SU-DHL-6 (cell line): ENCODE data around the gene UNC5A.

Source experiments
- H2AFZ ChIP-seq: fragments of 200-600 bp; sonication (generic); 2 replicates; pipeline ENCODE4 v1.6.1; 2014; ENCODE audit warnings: low read depth, mild to moderate bottlenecking, moderate library complexity, mixed read lengths, antibody characterized with exemption, low read length; ENCODE audit not compliant: severe bottlenecking
- H3F3A ChIP-seq: fragments of 200-600 bp; shearing (Covaris generic); 2 replicates; pipeline ENCODE4 v1.6.0; 2016; ENCODE audit warnings: antibody characterized with exemption, mild to moderate bottlenecking; ENCODE audit not compliant: insufficient read depth
- H3K27ac ChIP-seq: fragments of 200-600 bp; sonication (generic); 2 replicates; pipeline ENCODE4 v1.5.1; 2016; ENCODE audit warnings: low read depth, mild to moderate bottlenecking, low read length, moderate library complexity, mixed read lengths
- H3K27me3 ChIP-seq: fragments of 200-600 bp; sonication (generic), shearing (Covaris generic); 2 replicates; pipeline ENCODE4 v1.6.0; 2014; ENCODE audit warnings: mild to moderate bottlenecking, low read length
- H3K36me3 ChIP-seq: fragments of 200-600 bp; sonication (generic); 2 replicates; pipeline ENCODE4 v1.6.1; 2014; ENCODE audit warnings: mild to moderate bottlenecking, low read length, mixed read lengths
- H3K4me2 ChIP-seq: fragments of 300-600, 200-600 bp; shearing (Covaris generic), sonication (generic); 2 replicates; pipeline ENCODE4 v1.6.0; 2014; ENCODE audit warnings: low read length, low read depth, mild to moderate bottlenecking; ENCODE audit not compliant: poor library complexity, severe bottlenecking
- H3K4me3 ChIP-seq: fragments of 200-600 bp; sonication (generic); 2 replicates; pipeline ENCODE4 v1.5.1; 2014; ENCODE audit warnings: antibody characterized with exemption, low read length, mild to moderate bottlenecking, mixed read lengths; ENCODE audit not compliant: insufficient read depth, poor library complexity, severe bottlenecking
- H3K79me2 ChIP-seq: fragments of 200-600 bp; sonication (generic); 2 replicates; pipeline ENCODE4 v1.6.1; 2014; ENCODE audit warnings: mild to moderate bottlenecking, low read length, moderate library complexity; ENCODE audit not compliant: insufficient read depth
- H3K9ac ChIP-seq: fragments of 200-600 bp; sonication (generic); 2 replicates; pipeline ENCODE4 v1.7.0; 2014; ENCODE audit warnings: mild to moderate bottlenecking, low read length
- H3K9me2 ChIP-seq: fragments of 200-600 bp; sonication (generic); replicated peaks from 2 replicates; pipeline ENCODE4 v1.6.1; 2014; ENCODE audit warnings: low read length; ENCODE audit not compliant: insufficient read depth
- H3K9me3 ChIP-seq: fragments of 200-600 bp; sonication (generic); 2 replicates; pipeline ENCODE4 v1.6.1; 2014; ENCODE audit warnings: low read length, mixed read lengths; ENCODE audit not compliant: insufficient read depth
- H4K20me1 ChIP-seq: fragments of 200-600 bp; sonication (generic); 2 replicates; pipeline ENCODE4 v1.6.1; 2014; ENCODE audit warnings: low read depth, mild to moderate bottlenecking, antibody characterized with exemption, low read length, moderate library complexity, mixed read lengths
- CTCF ChIP-seq: fragments of 200-600 bp; sonication (generic); IDR thresholded peaks from one replicate; pipeline ENCODE4 v1.5.1; 2017; ENCODE audit warnings: antibody characterized with exemption, mild to moderate bottlenecking, low read length, moderate library complexity; ENCODE audit not compliant: insufficient read depth, poor library complexity, severe bottlenecking
- EZH2phosphoT487 ChIP-seq: fragments of 200-600 bp; sonication (generic), shearing (Covaris generic); conservative IDR thresholded peaks from 2 replicates; pipeline ENCODE4 v1.6.1; 2018; ENCODE audit warnings: mild to moderate bottlenecking, antibody characterized with exemption, low read length, moderate library complexity, mixed read lengths

UNC5A gene

GRCh38 chr5:176803068-176803942, 7.1 kb upstream of the UNC5A start:
- TF ChIP-seq CTCF, result no peak
- H3K27ac ChIP-seq, result no peak overlapping the region
- H3K4me3 ChIP-seq, result no peak overlapping the region
- H3K79me2 ChIP-seq, result no peaks in the 10 kb centered on the region
- H3K4me2 ChIP-seq, result no peak overlapping the region
- H3K9me2 ChIP-seq, result no peaks in the 10 kb centered on the region
- H3K9me3 ChIP-seq, result no peaks in the 10 kb centered on the region
- no peaks in the 10 kb centered on the region for H4K20me1 ChIP-seq
- H3K36me3 ChIP-seq, result no peaks in the 10 kb centered on the region
- H2AFZ ChIP-seq, result no peak overlapping the region
- no peaks in the 10 kb centered on the region for H3F3A ChIP-seq
- H3K27me3 ChIP-seq, result no peaks in the 10 kb centered on the region
- H3K9ac ChIP-seq, result no peak overlapping the region

- TF ChIP-seq CTCF (no peak), EZH2phosphoT487 (no peak)
- Histone ChIP-seq H3K36me3 (no peaks in the 10 kb centered on the region), H3K79me2 (no peaks in the 10 kb centered on the region), H3K4me3 (no peak overlapping the region), H3K9me3 (no peaks in the 10 kb centered on the region), H4K20me1 (no peaks in the 10 kb centered on the region), H3F3A (no peaks in the 10 kb centered on the region), H3K9me2 (no peaks in the 10 kb centered on the region), H3K27me3 (no peaks in the 10 kb centered on the region), H3K9ac (no peak overlapping the region), H3K4me2 (no peak overlapping the region), H2AFZ (no peak overlapping the region), H3K27ac (no peak overlapping the region)
Measured at GRCh38 chr5:176803943-176804498, 6.3 kb upstream of the UNC5A start.

- Histone ChIP-seq H3K9me2 (no peaks in the 10 kb centered on the region), H3K27ac (no peak overlapping the region), H3K36me3 (no peaks in the 10 kb centered on the region), H3F3A (no peaks in the 10 kb centered on the region), H3K4me2 (no peak overlapping the region), H3K9ac (no peak overlapping the region), H3K27me3 (no peaks in the 10 kb centered on the region), H3K79me2 (no peaks in the 10 kb centered on the region), H3K9me3 (no peaks in the 10 kb centered on the region), H4K20me1 (no peaks in the 10 kb centered on the region), H3K4me3 (no peak overlapping the region), H2AFZ (no peak overlapping the region)
- TF ChIP-seq CTCF (no peak), EZH2phosphoT487 (no peak)
Measured at GRCh38 chr5:176806137-176806536, 4.2 kb upstream of the UNC5A start.
